Measurements from ENCODE around the gene MAP1LC3A.

DNA sequence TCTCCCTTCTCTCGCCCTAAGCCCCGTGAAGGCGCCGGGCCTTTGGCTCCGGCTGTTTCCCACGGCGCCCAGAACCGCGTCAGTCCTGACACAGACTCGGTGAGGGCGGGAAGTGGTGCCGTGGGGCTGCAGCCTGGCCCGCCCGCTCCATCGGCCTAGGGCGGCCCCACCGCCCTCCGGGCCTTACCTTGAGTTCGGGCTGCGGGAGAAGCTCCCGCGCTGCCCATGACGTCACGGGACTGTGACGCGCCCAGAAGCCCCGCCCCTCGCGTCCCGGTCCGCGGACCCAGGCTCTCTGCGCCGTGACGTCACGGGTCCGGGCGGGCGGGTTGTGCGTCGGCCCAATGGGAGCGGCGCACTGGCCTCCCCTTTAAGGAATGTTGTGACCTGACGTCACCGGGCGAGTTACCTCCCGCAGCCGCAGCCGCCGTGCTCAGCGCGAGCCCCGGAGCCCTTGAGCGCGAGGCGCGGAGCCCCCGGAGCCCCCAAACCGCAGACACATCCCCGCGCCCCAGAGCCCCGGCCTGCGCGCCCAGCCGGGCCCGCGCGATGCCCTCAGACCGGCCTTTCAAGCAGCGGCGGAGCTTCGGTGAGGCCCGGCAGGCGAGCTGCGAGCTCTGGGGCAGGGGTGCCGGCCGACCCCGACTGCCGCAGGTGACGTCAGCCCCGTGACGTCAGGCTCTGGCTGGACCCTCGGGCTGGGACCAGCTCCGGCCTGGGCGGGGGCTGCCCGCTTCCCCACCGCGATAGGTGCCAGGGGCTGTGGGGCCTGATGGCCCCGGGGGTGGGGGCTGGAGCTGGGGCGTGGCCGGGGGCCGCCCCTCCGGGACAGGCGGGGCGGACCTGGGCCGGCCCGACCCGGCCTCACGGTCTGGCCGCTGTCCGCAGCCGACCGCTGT, at the start of gene MAP1LC3A:
- TF ChIP-seq, protein P1, sequence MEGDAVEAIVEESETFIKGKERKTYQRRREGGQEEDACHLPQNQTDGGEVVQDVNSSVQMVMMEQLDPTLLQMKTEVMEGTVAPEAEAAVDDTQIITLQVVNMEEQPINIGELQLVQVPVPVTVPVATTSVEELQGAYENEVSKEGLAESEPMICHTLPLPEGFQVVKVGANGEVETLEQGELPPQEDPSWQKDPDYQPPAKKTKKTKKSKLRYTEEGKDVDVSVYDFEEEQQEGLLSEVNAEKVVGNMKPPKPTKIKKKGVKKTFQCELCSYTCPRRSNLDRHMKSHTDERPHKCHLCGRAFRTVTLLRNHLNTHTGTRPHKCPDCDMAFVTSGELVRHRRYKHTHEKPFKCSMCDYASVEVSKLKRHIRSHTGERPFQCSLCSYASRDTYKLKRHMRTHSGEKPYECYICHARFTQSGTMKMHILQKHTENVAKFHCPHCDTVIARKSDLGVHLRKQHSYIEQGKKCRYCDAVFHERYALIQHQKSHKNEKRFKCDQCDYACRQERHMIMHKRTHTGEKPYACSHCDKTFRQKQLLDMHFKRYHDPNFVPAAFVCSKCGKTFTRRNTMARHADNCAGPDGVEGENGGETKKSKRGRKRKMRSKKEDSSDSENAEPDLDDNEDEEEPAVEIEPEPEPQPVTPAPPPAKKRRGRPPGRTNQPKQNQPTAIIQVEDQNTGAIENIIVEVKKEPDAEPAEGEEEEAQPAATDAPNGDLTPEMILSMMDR (IDR thresholded peaks at IDR 0.05; ENCODE audit: low read depth, low read length, missing input control): no peak
- no peak for TF ChIP-seq GABPA (IDR thresholded peaks at IDR 0.05 in 1 of 2, conservative IDR thresholded peaks at IDR 0.05 in 1 of 2)

Measured in liver (tissue), 3 donors.